IPS DF 6.9 (cell line): Measurements from ENCODE around the gene RNLS.

ENCODE experiments used
- DNase-seq: peaks from one replicate; pipeline ENCODE4 v3.0.0-alpha.2; 2013; ENCODE audit warnings: low read depth, low spot score
- H3K27ac ChIP-seq: one replicate; pipeline ENCODE4 v1.5.1; 2013; ENCODE audit warnings: low read length, control low read depth
- H3K27me3 ChIP-seq: 2 replicates; pipeline ENCODE4 v1.6.1; 2013; ENCODE audit warnings: mild to moderate bottlenecking, low read length; ENCODE audit not compliant: control insufficient read depth, insufficient read depth
- H3K36me3 ChIP-seq: 2 replicates; pipeline ENCODE4 v1.6.1; 2013; ENCODE audit warnings: low read length; ENCODE audit not compliant: control insufficient read depth, insufficient read depth
- H3K4me1 ChIP-seq: 2 replicates; pipeline ENCODE4 v1.6.1; 2013; ENCODE audit warnings: low read length; ENCODE audit not compliant: control insufficient read depth, insufficient read depth
- H3K4me3 ChIP-seq: 2 replicates; pipeline ENCODE4 v1.5.1; 2013; ENCODE audit warnings: mild to moderate bottlenecking, low read length
- H3K9me3 ChIP-seq: 2 replicates; pipeline ENCODE4 v1.6.1; 2013; ENCODE audit warnings: low read length, inconsistent platforms; ENCODE audit not compliant: control insufficient read depth, insufficient read depth
- WGBS: extraction: QIAGEN DNeasy Blood & Tissue Kit; methylation state at CpG from one replicate; pipeline ENCODE4 v1.1.7; 2013; ENCODE audit warnings: mixed read lengths, missing lambda C conversion rate; ENCODE audit not compliant: insufficient read length, insufficient coverage; 5-methylcytosine and 5-hydroxymethylcytosine counted together

RNLS gene

GRCh38 chr10:88346144-88346977 is 236.8 kb downstream of the RNLS start:
- Histone ChIP-seq H3K27me3 (no peaks in the 10 kb centered on the region), H3K36me3 (no peaks in the 10 kb centered on the region), H3K9me3 (no peaks in the 10 kb centered on the region), H3K4me1 (peaks cover 7% of the 10 kb centered on the region), H3K4me3 (no peak overlapping the region), H3K27ac (no peak overlapping the region)
- no peak for DNase-seq
- no CpG with 5 or more reads among the region's 6 CpGs for WGBS

GRCh38 chr10:88343761-88344484 is 239.2 kb downstream of the RNLS start:
- no peak for DNase-seq
- H3K4me1 ChIP-seq: peaks cover 7% of the 10 kb centered on the region
- no peaks in the 10 kb centered on the region for H3K36me3 ChIP-seq
- no peaks in the 10 kb centered on the region for H3K9me3 ChIP-seq
- no peak overlapping the region for H3K4me3 ChIP-seq
- no peak overlapping the region for H3K27ac ChIP-seq
- no peaks in the 10 kb centered on the region for H3K27me3 ChIP-seq
- no CpG with 5 or more reads among the region's 2 CpGs for WGBS

GRCh38 chr10:88342733-88343310 is 240.3 kb downstream of the RNLS start:
- Histone ChIP-seq H3K4me1 (peaks cover 5% of the 10 kb centered on the region), H3K27ac (no peak overlapping the region), H3K27me3 (no peaks in the 10 kb centered on the region), H3K4me3 (no peak overlapping the region), H3K9me3 (no peaks in the 10 kb centered on the region), H3K36me3 (no peaks in the 10 kb centered on the region)
- no peak for DNase-seq
- WGBS: no CpG with 5 or more reads among the region's 3 CpGs

GRCh38 chr10:88337134-88337533 is 246.0 kb downstream of the RNLS start:
- DNase-seq: no peak
- Histone ChIP-seq H3K36me3 (no peaks in the 10 kb centered on the region), H3K9me3 (no peaks in the 10 kb centered on the region), H3K27ac (no peak overlapping the region), H3K27me3 (no peaks in the 10 kb centered on the region), H3K4me1 (no peaks in the 10 kb centered on the region), H3K4me3 (no peak overlapping the region)
- WGBS: no CpG with 5 or more reads among the region's 1 CpG

GRCh38 chr10:88336334-88336733 is 246.8 kb downstream of the RNLS start:
- no peaks in the 10 kb centered on the region for H3K4me1 ChIP-seq

GRCh38 chr10:88333248-88333630 is 249.9 kb downstream of the RNLS start:
- Histone ChIP-seq H3K4me1 (no peaks in the 10 kb centered on the region), H3K4me3 (no peak overlapping the region), H3K27me3 (no peaks in the 10 kb centered on the region), H3K27ac (no peak overlapping the region), H3K36me3 (no peaks in the 10 kb centered on the region), H3K9me3 (no peaks in the 10 kb centered on the region)
- no peak for DNase-seq
- WGBS: 100% methylated on average over 3 of the region's 3 CpGs

More at GRCh38 chr10:88336334-88336733, 246.8 kb downstream of the RNLS start:
- WGBS: no CpG with 5 or more reads among the region's 4 CpGs
- Histone ChIP-seq H3K4me3 (no peak overlapping the region), H3K9me3 (no peaks in the 10 kb centered on the region), H3K27me3 (no peaks in the 10 kb centered on the region), H3K36me3 (no peaks in the 10 kb centered on the region), H3K27ac (no peak overlapping the region)
- no peak for DNase-seq

- H3K9me3 ChIP-seq: no peaks in the 10 kb centered on the region
- no peak overlapping the region for H3K27ac ChIP-seq
- no peaks in the 10 kb centered on the region for H3K36me3 ChIP-seq
- no peaks in the 10 kb centered on the region for H3K27me3 ChIP-seq
- H3K4me3 ChIP-seq: no peak overlapping the region
- no peaks in the 10 kb centered on the region for H3K4me1 ChIP-seq
- DNase-seq: no peak
- no CpG with 5 or more reads among the region's 3 CpGs for WGBS
These were observed 250.4 kb downstream of the RNLS start for GRCh38 chr10:88332503-88333247.

- Histone ChIP-seq H3K27me3 (no peaks in the 10 kb centered on the region), H3K4me3 (no peak overlapping the region), H3K4me1 (no peaks in the 10 kb centered on the region), H3K36me3 (no peaks in the 10 kb centered on the region), H3K27ac (no peak overlapping the region), H3K9me3 (no peaks in the 10 kb centered on the region)
- DNase-seq: no peak
- no CpG with 5 or more reads among the region's 1 CpG for WGBS
These were observed 252.9 kb downstream of the RNLS start for GRCh38 chr10:88330174-88330573.

- no CpG with 5 or more reads among the region's 3 CpGs for WGBS
These were observed 260.6 kb downstream of the RNLS start for GRCh38 chr10:88322324-88323063.

More at GRCh38 chr10:88322324-88323063, 260.6 kb downstream of the RNLS start:
- no peak for DNase-seq
- Histone ChIP-seq H3K4me1 (no peaks in the 10 kb centered on the region), H3K36me3 (no peaks in the 10 kb centered on the region), H3K9me3 (no peaks in the 10 kb centered on the region; the same call in 1 of the 2 replicates), H3K27ac (no peak overlapping the region), H3K27me3 (no peaks in the 10 kb centered on the region), H3K4me3 (no peak overlapping the region)
